H1 (cell line): ENCODE results near the gene CEBPA.

Experiments used
- CBX5 ChIP-seq: fragments of 300-800, 300-1000 bp; sonication (generic); IDR thresholded peaks from 2 replicates; pipeline ENCODE4 v1.7.1; 2016; ENCODE audit warnings: antibody characterized with exemption, low read length, low read depth
- CHD2 ChIP-seq: IDR thresholded peaks from 2 replicates; pipeline ENCODE4 v1.6.1; 2012; ENCODE audit warnings: low read length, improper control_type of control experiment
- CTCF ChIP-seq, 3 experiments: IDR thresholded peaks; 1 replicate in 2 of 3; 2 replicates in 1 of 3; pipeline versions ENCODE4 v1.5.1 to v1.6.1; 2011; ENCODE audit warnings: low read length in 3 of 3, mild to moderate bottlenecking in 3 of 3, inconsistent platforms in 2 of 3, low read depth in 1 of 3, moderate library complexity in 1 of 3; ENCODE audit not compliant: insufficient read depth in 1 of 3; ENCODE audit errors: control extremely low read depth in 1 of 3
- JUN ChIP-seq: IDR thresholded peaks from 2 replicates; pipeline ENCODE4 v1.6.1; 2011; ENCODE audit warnings: low read depth, mild to moderate bottlenecking, improper control_type of control experiment, low read length
- NANOG ChIP-seq: IDR thresholded peaks from 2 replicates; pipeline ENCODE4 v1.6.1; 2011; ENCODE audit warnings: low read length, low read depth, mild to moderate bottlenecking, inconsistent platforms; ENCODE audit not compliant: insufficient read depth, poor library complexity, severe bottlenecking
- POLR2AphosphoS5 ChIP-seq: IDR thresholded peaks from 2 replicates; pipeline ENCODE4 v1.6.1; 2011; ENCODE audit warnings: low read depth, low read length
- RAD21 ChIP-seq, 2 experiments: IDR thresholded peaks in 1 of 2; conservative IDR thresholded peaks in 1 of 2; 2 replicates each; pipeline ENCODE4 v1.6.1; 2011; ENCODE audit warnings: low read depth in 2 of 2, low read length in 2 of 2, improper control_type of control experiment in 1 of 2, inconsistent platforms in 1 of 2, mild to moderate bottlenecking in 1 of 2, moderate library complexity in 1 of 2
- SIN3A ChIP-seq, 2 experiments: IDR thresholded peaks in 1 of 2; conservative IDR thresholded peaks in 1 of 2; 2 replicates each; pipeline ENCODE4 v1.6.1; 2011 to 2012; ENCODE audit warnings: low read length in 2 of 2, improper control_type of control experiment in 1 of 2, low read depth in 1 of 2, mild to moderate bottlenecking in 1 of 2
- SP4 ChIP-seq: IDR thresholded peaks from 2 replicates; pipeline ENCODE4 v1.6.1; 2012; ENCODE audit warnings: low read length, inconsistent platforms
- USF2 ChIP-seq: IDR thresholded peaks from 2 replicates; pipeline ENCODE4 v1.6.1; 2011; ENCODE audit warnings: low read length, improper control_type of control experiment
- TF ChIP-seq, protein P1 (sequence below): fragments of 300-600 bp; sonication (generic); IDR thresholded peaks from 2 replicates; pipeline ENCODE4 v1.7.1; 2012; ENCODE audit warnings: low read length, moderate library complexity, mild to moderate bottlenecking, inconsistent platforms; ENCODE audit not compliant: insufficient replicate concordance
- TF ChIP-seq, protein P2 (sequence below): IDR thresholded peaks from 2 replicates; pipeline ENCODE4 v1.6.1; 2011; ENCODE audit warnings: low read depth, mild to moderate bottlenecking, low read length; ENCODE audit not compliant: insufficient read depth

DNA sequence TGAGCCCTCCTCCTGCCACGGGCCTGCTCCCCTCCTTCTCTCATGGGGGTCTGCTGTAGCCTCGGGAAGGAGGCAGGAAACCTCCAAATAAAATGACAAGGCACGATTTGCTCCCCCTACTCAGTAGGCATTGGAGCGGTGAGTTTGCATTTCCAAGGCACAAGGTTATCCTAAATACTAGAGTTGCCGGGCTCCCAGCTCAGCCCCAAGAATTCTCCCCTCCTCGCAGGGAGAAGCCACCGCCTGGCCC, 1.5 kb downstream of the CEBPA start:
- TF ChIP-seq SP4: no peak
- no peak for TF ChIP-seq JUN
- TF ChIP-seq, protein P1, sequence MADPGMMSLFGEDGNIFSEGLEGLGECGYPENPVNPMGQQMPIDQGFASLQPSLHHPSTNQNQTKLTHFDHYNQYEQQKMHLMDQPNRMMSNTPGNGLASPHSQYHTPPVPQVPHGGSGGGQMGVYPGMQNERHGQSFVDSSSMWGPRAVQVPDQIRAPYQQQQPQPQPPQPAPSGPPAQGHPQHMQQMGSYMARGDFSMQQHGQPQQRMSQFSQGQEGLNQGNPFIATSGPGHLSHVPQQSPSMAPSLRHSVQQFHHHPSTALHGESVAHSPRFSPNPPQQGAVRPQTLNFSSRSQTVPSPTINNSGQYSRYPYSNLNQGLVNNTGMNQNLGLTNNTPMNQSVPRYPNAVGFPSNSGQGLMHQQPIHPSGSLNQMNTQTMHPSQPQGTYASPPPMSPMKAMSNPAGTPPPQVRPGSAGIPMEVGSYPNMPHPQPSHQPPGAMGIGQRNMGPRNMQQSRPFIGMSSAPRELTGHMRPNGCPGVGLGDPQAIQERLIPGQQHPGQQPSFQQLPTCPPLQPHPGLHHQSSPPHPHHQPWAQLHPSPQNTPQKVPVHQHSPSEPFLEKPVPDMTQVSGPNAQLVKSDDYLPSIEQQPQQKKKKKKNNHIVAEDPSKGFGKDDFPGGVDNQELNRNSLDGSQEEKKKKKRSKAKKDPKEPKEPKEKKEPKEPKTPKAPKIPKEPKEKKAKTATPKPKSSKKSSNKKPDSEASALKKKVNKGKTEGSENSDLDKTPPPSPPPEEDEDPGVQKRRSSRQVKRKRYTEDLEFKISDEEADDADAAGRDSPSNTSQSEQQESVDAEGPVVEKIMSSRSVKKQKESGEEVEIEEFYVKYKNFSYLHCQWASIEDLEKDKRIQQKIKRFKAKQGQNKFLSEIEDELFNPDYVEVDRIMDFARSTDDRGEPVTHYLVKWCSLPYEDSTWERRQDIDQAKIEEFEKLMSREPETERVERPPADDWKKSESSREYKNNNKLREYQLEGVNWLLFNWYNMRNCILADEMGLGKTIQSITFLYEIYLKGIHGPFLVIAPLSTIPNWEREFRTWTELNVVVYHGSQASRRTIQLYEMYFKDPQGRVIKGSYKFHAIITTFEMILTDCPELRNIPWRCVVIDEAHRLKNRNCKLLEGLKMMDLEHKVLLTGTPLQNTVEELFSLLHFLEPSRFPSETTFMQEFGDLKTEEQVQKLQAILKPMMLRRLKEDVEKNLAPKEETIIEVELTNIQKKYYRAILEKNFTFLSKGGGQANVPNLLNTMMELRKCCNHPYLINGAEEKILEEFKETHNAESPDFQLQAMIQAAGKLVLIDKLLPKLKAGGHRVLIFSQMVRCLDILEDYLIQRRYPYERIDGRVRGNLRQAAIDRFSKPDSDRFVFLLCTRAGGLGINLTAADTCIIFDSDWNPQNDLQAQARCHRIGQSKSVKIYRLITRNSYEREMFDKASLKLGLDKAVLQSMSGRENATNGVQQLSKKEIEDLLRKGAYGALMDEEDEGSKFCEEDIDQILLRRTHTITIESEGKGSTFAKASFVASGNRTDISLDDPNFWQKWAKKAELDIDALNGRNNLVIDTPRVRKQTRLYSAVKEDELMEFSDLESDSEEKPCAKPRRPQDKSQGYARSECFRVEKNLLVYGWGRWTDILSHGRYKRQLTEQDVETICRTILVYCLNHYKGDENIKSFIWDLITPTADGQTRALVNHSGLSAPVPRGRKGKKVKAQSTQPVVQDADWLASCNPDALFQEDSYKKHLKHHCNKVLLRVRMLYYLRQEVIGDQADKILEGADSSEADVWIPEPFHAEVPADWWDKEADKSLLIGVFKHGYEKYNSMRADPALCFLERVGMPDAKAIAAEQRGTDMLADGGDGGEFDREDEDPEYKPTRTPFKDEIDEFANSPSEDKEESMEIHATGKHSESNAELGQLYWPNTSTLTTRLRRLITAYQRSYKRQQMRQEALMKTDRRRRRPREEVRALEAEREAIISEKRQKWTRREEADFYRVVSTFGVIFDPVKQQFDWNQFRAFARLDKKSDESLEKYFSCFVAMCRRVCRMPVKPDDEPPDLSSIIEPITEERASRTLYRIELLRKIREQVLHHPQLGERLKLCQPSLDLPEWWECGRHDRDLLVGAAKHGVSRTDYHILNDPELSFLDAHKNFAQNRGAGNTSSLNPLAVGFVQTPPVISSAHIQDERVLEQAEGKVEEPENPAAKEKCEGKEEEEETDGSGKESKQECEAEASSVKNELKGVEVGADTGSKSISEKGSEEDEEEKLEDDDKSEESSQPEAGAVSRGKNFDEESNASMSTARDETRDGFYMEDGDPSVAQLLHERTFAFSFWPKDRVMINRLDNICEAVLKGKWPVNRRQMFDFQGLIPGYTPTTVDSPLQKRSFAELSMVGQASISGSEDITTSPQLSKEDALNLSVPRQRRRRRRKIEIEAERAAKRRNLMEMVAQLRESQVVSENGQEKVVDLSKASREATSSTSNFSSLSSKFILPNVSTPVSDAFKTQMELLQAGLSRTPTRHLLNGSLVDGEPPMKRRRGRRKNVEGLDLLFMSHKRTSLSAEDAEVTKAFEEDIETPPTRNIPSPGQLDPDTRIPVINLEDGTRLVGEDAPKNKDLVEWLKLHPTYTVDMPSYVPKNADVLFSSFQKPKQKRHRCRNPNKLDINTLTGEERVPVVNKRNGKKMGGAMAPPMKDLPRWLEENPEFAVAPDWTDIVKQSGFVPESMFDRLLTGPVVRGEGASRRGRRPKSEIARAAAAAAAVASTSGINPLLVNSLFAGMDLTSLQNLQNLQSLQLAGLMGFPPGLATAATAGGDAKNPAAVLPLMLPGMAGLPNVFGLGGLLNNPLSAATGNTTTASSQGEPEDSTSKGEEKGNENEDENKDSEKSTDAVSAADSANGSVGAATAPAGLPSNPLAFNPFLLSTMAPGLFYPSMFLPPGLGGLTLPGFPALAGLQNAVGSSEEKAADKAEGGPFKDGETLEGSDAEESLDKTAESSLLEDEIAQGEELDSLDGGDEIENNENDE: no peak
- TF ChIP-seq CTCF (IDR thresholded peaks at IDR 0.05; ENCODE audit: control extremely low read depth in 1 of 3, insufficient read depth in 1 of 3, low read depth in 1 of 3, low read length in 3 of 3): no peak
- TF ChIP-seq USF2: no peak
- TF ChIP-seq NANOG: no peak
- TF ChIP-seq RAD21 (IDR thresholded peaks at IDR 0.05 in 1 of 2, conservative IDR thresholded peaks at IDR 0.05 in 1 of 2; ENCODE audit: low read depth in 2 of 2, low read length in 2 of 2): no peak
- no peak for TF ChIP-seq SIN3A (conservative IDR thresholded peaks at IDR 0.05 in 1 of 2, IDR thresholded peaks at IDR 0.05 in 1 of 2; ENCODE audit: low read depth in 1 of 2, low read length in 2 of 2)
- TF ChIP-seq, protein P2, sequence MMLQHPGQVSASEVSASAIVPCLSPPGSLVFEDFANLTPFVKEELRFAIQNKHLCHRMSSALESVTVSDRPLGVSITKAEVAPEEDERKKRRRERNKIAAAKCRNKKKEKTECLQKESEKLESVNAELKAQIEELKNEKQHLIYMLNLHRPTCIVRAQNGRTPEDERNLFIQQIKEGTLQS: no peak
- no peak for TF ChIP-seq POLR2AphosphoS5
- TF ChIP-seq CHD2: no peak
- TF ChIP-seq CBX5: no peak
